Activated CD8-positive, alpha-beta memory T cell treated with anti-CD3 and anti-CD28 coated beads, Interleukin-2, amount 50 U/mL, for 1 hour (primary cell): ENCODE measurements around the gene TYW1.
"Not testable (repeated sequence)": the region's sequence is repeated elsewhere in the genome, so short reads cannot be mapped to it uniquely, and the experiment has no call there.

Experiments used
- DNase-seq: peaks from one replicate; pipeline ENCODE4 v3.0.0-alpha.2; 2020; ENCODE audit errors: extremely low read depth

The TYW1 gene

GRCh38 chr7:66994051-66994450 is 2.6 kb upstream of the TYW1 start:
- DNase-seq = not testable (repeated sequence)

GRCh38 chr7:66994691-66995049 is 2.0 kb upstream of the TYW1 start:
- DNase-seq = peak; percentile 20

GRCh38 chr7:66995050-66995776 is 1.4 kb upstream of the TYW1 start, which contains the start of gene SBDS:
TSS of gene SBDS (minus strand) at chr7:66995586. CDS start at chr7:66995417, 169 bp downstream.
- DNase-seq = peak; percentile 86

GRCh38 chr7:67000601-67001258 is 4.1 kb downstream of the TYW1 start:
- DNase-seq = not testable (repeated sequence)

- DNase-seq = not testable (repeated sequence)
Observed at GRCh38 chr7:67004145-67004544, 7.5 kb downstream of the TYW1 start.

GRCh38 chr7:67006965-67007364 is 10.3 kb downstream of the TYW1 start:
- no peak for DNase-seq

GRCh38 chr7:67008260-67008659 is 11.6 kb downstream of the TYW1 start:
- no peak for DNase-seq

GRCh38 chr7:67009677-67010076 is 13.0 kb downstream of the TYW1 start:
- not testable (repeated sequence) for DNase-seq

GRCh38 chr7:67014076-67014622 is 17.5 kb downstream of the TYW1 start:
- DNase-seq = not testable (repeated sequence)

GRCh38 chr7:67017971-67018370 is 21.3 kb downstream of the TYW1 start:
- not testable (repeated sequence) for DNase-seq

GRCh38 chr7:67018940-67019339 is 22.3 kb downstream of the TYW1 start:
- DNase-seq = no peak

- no peak for DNase-seq
Observed at GRCh38 chr7:67019562-67020390, 23.1 kb downstream of the TYW1 start.

- DNase-seq = no peak
Observed at GRCh38 chr7:67021260-67021659, 24.6 kb downstream of the TYW1 start.

- DNase-seq = no peak
Observed at GRCh38 chr7:67022511-67022910, 25.9 kb downstream of the TYW1 start.

- not testable (repeated sequence) for DNase-seq
Observed at GRCh38 chr7:67025459-67025858, 28.8 kb downstream of the TYW1 start.

GRCh38 chr7:67031685-67032084 is 35.1 kb downstream of the TYW1 start:
- not testable (repeated sequence) for DNase-seq

- DNase-seq = no peak
Observed at GRCh38 chr7:67033251-67033650, 36.6 kb downstream of the TYW1 start.

GRCh38 chr7:67036432-67037395 is 40.1 kb downstream of the TYW1 start:
- DNase-seq = not testable (repeated sequence)

GRCh38 chr7:67040832-67041231 is 44.2 kb downstream of the TYW1 start:
- DNase-seq = not testable (repeated sequence)

- DNase-seq = not testable (repeated sequence)
Observed at GRCh38 chr7:67042781-67043558, 46.3 kb downstream of the TYW1 start.
